ENCODE data around the gene SLCO4A1. TPM values are rescaled to one million over a fixed set of nuclear protein-coding genes. Genes with fewer than 3 reads are reported as not detected.
A peak's percentile ranks its signal among the peaks of the same experiment; 100 is the strongest.

SLCO4A1 gene
- total and polyA plus RNA-seq, 2 experiments from 2014 or later, result 0.15 to 1.0 TPM

- Histone ChIP-seq H3K27ac (no peak overlapping the region), H3K27me3 (no peaks in the 10 kb centered on the region), H3K4me3 (no peak overlapping the region), H3K4me1 (ENCODE audit: low read depth) (no peaks in the 10 kb centered on the region), H3K9me3 (ENCODE audit: low read depth) (no peaks in the 10 kb centered on the region), H3K36me3 (no peaks in the 10 kb centered on the region)
- TF ChIP-seq CTCF (IDR thresholded peaks at IDR 0.05; ENCODE audit: low read depth, low read length), result no peak
- no peak for DNase-seq (ENCODE audit: low read depth in 1 of 2, low spot score in 1 of 2)
Observed at GRCh38 chr20:62604796-62605195, 37.5 kb upstream of the SLCO4A1 start.

GRCh38 chr20:62605236-62605943 lies 36.9 kb upstream of the SLCO4A1 start:
- Histone ChIP-seq H3K4me3 (no peak overlapping the region), H3K27ac (no peak overlapping the region), H3K4me1 (ENCODE audit: low read depth) (no peaks in the 10 kb centered on the region), H3K9me3 (ENCODE audit: low read depth) (no peaks in the 10 kb centered on the region), H3K36me3 (no peaks in the 10 kb centered on the region), H3K27me3 (no peaks in the 10 kb centered on the region)
- no peak for TF ChIP-seq CTCF (IDR thresholded peaks at IDR 0.05; ENCODE audit: low read depth, low read length)
- no peak for DNase-seq (ENCODE audit: low read depth in 1 of 2, low spot score in 1 of 2)

- H3K9me3 ChIP-seq (ENCODE audit: low read depth), result no peaks in the 10 kb centered on the region
- no peaks in the 10 kb centered on the region for H3K36me3 ChIP-seq
- no peaks in the 10 kb centered on the region for H3K27me3 ChIP-seq
- TF ChIP-seq CTCF (IDR thresholded peaks at IDR 0.05; ENCODE audit: low read depth, low read length), result no peak
- H3K27ac ChIP-seq, result no peak overlapping the region
- no peak for DNase-seq (ENCODE audit: low read depth in 1 of 2, low spot score in 1 of 2)
- no peaks in the 10 kb centered on the region for H3K4me1 ChIP-seq (ENCODE audit: low read depth)
- H3K4me3 ChIP-seq, result no peak overlapping the region
Observed at GRCh38 chr20:62606016-62606415, 36.3 kb upstream of the SLCO4A1 start.

DNA sequence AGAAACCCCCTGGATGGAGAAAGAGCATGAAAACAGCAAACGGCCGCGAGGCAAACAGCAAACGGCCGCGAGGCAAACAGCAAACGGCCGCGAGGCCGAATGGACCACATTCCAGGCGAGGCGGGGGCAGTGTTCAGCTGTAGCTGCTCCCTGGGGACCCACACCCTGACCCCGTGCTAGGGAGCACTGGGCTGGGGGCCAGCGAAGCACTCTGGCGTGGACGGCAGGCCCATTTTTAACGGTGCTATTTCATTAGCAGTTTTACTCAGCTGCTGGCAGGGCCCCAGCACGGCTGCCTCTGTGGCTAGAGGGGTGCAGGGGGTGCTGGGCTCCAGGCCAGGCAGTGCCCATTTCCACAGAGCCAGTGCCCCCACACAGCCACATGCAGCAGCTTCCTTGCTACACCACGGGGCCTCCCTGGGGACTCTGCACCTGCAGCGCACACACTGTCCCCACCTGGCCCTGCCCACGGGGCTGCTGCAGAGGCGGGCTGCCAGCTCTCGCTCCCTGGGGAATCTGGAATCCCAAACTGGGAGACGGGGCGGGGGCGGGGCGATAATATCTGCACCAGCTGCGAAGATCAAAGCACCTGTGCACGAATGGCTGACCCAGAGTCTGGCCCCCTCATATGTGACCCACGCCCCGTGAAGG lies 35.6 kb upstream of the SLCO4A1 start:
- TF ChIP-seq CTCF (IDR thresholded peaks at IDR 0.05; ENCODE audit: low read depth, low read length), result no peak
- H3K27ac ChIP-seq, result no peak overlapping the region
- no peak overlapping the region for H3K4me3 ChIP-seq
- H3K36me3 ChIP-seq, result no peaks in the 10 kb centered on the region
- H3K4me1 ChIP-seq (ENCODE audit: low read depth), result no peaks in the 10 kb centered on the region
- no peaks in the 10 kb centered on the region for H3K27me3 ChIP-seq
- H3K9me3 ChIP-seq (ENCODE audit: low read depth), result no peaks in the 10 kb centered on the region
- DNase-seq (ENCODE audit: low read depth in 1 of 2, low spot score in 1 of 2), result peak in 1 of 2 donors; percentile 65

DNA sequence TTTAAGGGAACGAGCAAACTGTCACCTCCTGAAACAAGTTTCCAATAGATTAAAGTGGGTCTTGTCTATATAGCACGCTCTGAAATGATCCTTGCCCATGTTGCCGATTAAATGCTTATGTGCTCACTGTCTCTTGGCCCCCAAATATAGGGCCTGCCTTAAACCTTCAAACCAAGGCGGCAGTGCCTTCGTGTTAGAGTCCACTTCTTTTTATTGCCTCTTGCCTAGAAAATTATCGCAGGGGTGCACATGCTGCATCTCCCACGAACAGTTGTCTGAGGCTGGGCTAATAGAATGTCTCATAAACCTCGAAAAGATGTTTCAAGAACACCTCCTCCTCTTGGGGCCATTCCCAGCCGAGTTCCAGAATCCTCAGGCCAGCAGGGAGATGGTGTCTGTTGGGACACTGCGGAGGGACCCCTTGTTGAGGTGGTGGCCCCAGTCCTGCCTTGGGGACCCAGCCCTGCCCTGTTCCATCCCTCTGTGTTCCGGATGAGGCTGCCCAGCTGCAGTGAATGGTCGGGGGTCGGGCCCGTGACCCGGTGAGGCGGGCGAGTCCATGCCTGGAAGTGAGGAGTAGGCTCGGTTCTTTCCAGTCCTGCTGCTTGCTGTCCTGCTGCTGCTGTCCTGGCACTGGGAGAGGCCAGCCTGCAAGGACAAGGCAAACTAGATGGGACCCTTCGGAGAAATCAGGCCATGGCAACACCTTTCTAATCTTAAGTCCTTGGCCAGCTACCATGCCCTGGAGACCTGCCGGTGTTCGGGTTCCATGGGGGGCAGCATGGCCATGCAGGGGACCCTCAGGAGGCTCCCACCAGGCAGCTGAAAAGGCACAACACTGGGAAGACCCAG lies 34.7 kb upstream of the SLCO4A1 start:
- no peaks in the 10 kb centered on the region for H3K36me3 ChIP-seq
- H3K4me1 ChIP-seq (ENCODE audit: low read depth), result no peaks in the 10 kb centered on the region
- H3K27me3 ChIP-seq, result no peaks in the 10 kb centered on the region
- no peak for TF ChIP-seq CTCF (IDR thresholded peaks at IDR 0.05; ENCODE audit: low read depth, low read length)
- H3K4me3 ChIP-seq, result no peak overlapping the region
- H3K27ac ChIP-seq, result no peak overlapping the region
- DNase-seq (ENCODE audit: low read depth in 1 of 2, low spot score in 1 of 2), result no peak
- H3K9me3 ChIP-seq (ENCODE audit: low read depth), result no peaks in the 10 kb centered on the region

All from cardiac muscle cell (in vitro differentiated cells and primary cell).